ENCODE measurements around the gene RCC2.
A peak's percentile ranks its signal among the peaks of the same experiment; 100 is the strongest.

Gene RCC2

DNA sequence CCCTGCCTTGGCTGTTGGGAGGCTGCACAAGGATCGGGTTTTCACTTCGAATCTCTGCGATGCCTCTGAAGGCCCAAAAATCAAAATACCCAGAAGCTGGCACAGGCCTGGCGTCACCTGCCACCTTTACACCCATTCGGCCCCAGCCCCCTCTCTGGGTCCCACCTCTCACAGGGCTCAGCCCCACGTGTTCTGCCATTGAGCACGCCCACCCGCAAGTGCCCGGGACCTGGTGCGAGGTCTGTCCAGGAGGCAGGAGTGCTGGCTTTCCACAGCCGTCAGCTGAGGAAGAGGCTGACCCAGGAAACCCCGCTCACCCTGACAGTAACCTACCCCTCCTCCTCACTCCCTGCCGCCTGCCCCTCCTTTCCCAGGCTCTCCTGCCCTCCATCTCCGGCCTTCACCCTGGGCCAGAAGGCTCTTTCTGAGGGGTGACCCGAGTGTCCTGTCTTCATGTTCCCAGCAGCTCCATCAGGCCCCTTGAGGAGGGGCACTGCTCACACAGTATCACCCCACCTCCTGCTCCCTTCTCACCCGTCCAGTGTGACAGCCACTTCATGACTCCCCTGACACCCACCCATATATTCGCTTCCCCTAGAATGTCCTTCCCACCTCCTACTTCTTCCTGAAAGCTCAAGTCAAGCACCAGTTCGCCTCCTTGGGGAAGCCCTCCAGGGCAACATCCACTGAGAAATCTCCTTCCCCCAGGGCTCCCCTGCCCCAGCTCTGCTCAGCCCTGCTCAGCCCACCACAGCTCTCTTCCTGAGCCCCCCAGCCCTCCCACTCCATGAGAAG, 13.5 kb downstream of the RCC2 start:
- TF ChIP-seq BACH2 (CRISPR knock-in tag; IDR thresholded peaks at IDR 0.05; ENCODE audit: borderline replicate concordance) (no peak), SNAI2 (CRISPR knock-in tag; IDR thresholded peaks at IDR 0.05) (no peak), ISL1 (CRISPR knock-in tag; IDR thresholded peaks at IDR 0.05) (no peak), GLIS3 (CRISPR knock-in tag; IDR thresholded peaks at IDR 0.05) (no peak), TOX (CRISPR knock-in tag; IDR thresholded peaks at IDR 0.05; ENCODE audit: borderline replicate concordance) (no peak), ARNTL (CRISPR knock-in tag; IDR thresholded peaks at IDR 0.05; ENCODE audit: borderline replicate concordance, low read depth) (no peak), ESRRG (CRISPR knock-in tag; IDR thresholded peaks at IDR 0.05) (no peak), OSR1 (CRISPR knock-in tag; IDR thresholded peaks at IDR 0.05) (no peak), PPARA (CRISPR knock-in tag; IDR thresholded peaks at IDR 0.05; ENCODE audit: borderline replicate concordance) (no peak), POU6F1 (CRISPR knock-in tag; IDR thresholded peaks at IDR 0.05; ENCODE audit: borderline replicate concordance, low read depth) (no peak), ZFP30 (CRISPR knock-in tag; IDR thresholded peaks at IDR 0.05) (no peak), RARB (CRISPR knock-in tag; IDR thresholded peaks at IDR 0.05) (no peak), ZFP3 (CRISPR knock-in tag; IDR thresholded peaks at IDR 0.05) (no peak), ZNF8 (CRISPR knock-in tag; IDR thresholded peaks at IDR 0.05) (no peak), ZNF70 (CRISPR knock-in tag; IDR thresholded peaks at IDR 0.05) (no peak), TSHZ2 (CRISPR knock-in tag; IDR thresholded peaks at IDR 0.05) (no peak), ZNF565 (CRISPR knock-in tag; conservative IDR thresholded peaks at IDR 0.05; ENCODE audit: low read depth) (no peak)
- TF ChIP-seq, protein P1, sequence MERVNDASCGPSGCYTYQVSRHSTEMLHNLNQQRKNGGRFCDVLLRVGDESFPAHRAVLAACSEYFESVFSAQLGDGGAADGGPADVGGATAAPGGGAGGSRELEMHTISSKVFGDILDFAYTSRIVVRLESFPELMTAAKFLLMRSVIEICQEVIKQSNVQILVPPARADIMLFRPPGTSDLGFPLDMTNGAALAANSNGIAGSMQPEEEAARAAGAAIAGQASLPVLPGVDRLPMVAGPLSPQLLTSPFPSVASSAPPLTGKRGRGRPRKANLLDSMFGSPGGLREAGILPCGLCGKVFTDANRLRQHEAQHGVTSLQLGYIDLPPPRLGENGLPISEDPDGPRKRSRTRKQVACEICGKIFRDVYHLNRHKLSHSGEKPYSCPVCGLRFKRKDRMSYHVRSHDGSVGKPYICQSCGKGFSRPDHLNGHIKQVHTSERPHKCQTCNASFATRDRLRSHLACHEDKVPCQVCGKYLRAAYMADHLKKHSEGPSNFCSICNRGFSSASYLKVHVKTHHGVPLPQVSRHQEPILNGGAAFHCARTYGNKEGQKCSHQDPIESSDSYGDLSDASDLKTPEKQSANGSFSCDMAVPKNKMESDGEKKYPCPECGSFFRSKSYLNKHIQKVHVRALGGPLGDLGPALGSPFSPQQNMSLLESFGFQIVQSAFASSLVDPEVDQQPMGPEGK (CRISPR knock-in tag; IDR thresholded peaks at IDR 0.05; ENCODE audit: borderline replicate concordance) = no peak
- TF ChIP-seq, protein P2, sequence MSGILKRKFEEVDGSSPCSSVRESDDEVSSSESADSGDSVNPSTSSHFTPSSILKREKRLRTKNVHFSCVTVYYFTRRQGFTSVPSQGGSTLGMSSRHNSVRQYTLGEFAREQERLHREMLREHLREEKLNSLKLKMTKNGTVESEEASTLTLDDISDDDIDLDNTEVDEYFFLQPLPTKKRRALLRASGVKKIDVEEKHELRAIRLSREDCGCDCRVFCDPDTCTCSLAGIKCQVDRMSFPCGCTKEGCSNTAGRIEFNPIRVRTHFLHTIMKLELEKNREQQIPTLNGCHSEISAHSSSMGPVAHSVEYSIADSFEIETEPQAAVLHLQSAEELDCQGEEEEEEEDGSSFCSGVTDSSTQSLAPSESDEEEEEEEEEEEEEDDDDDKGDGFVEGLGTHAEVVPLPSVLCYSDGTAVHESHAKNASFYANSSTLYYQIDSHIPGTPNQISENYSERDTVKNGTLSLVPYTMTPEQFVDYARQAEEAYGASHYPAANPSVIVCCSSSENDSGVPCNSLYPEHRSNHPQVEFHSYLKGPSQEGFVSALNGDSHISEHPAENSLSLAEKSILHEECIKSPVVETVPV (CRISPR knock-in tag; IDR thresholded peaks at IDR 0.05) = no peak
- TF ChIP-seq, protein P3, sequence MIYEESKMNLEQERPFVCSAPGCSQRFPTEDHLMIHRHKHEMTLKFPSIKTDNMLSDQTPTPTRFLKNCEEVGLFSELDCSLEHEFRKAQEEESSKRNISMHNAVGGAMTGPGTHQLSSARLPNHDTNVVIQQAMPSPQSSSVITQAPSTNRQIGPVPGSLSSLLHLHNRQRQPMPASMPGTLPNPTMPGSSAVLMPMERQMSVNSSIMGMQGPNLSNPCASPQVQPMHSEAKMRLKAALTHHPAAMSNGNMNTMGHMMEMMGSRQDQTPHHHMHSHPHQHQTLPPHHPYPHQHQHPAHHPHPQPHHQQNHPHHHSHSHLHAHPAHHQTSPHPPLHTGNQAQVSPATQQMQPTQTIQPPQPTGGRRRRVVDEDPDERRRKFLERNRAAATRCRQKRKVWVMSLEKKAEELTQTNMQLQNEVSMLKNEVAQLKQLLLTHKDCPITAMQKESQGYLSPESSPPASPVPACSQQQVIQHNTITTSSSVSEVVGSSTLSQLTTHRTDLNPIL (CRISPR knock-in tag; IDR thresholded peaks at IDR 0.05; ENCODE audit: low read depth) = no peak
- no peak for ATAC-seq

DNA sequence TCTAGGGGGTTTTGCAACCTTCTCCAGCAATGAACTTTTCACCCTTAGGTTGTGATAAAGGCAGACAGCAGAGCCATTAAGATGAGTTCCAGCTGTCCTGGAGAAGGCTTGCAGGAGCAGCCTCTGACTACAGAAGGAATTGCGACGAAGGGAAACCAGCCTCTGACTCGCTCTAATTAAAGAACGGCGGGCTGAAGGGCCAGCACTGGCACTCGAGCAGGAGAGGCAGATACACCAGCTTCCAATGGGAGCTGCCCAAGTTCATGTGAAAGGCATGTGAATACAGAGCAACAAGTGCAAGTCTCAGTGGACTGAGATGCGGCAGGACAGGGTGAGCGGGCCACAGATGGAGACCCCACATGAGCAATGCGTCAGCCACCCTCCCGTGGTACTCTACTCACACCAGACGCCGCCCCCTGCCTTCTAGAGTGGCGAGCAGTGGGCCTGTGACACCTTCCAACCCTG, 15.7 kb downstream of the RCC2 start:
- ATAC-seq = peak; percentile 67
- no peak for TF ChIP-seq POU6F1 (CRISPR knock-in tag; IDR thresholded peaks at IDR 0.05; ENCODE audit: borderline replicate concordance, low read depth)
- 0 out of 2 replicates have a peak, but pooled peaks have one; percentile 30 for TF ChIP-seq ISL1 (CRISPR knock-in tag; IDR thresholded peaks at IDR 0.05)
- TF ChIP-seq BACH2 (CRISPR knock-in tag; IDR thresholded peaks at IDR 0.05; ENCODE audit: borderline replicate concordance) = no peak
